B cell (primary cell): ENCODE data around the gene UACA. TPM values are rescaled to one million over a fixed set of nuclear protein-coding genes. Genes with fewer than 3 reads are reported as not detected.

ENCODE experiments used
- ATAC-seq: fragments of 200-7000 bp; cut with Tn5 transposase; one replicate; pipeline ENCODE4 v1.10.0; 2021; ENCODE audit warnings: low read depth, mild to moderate bottlenecking, moderate number of reproducible peaks, moderate library complexity
- CTCF ChIA-PET: fragments of 350-600 bp; sonication (Branson Sonifier 250); formaldehyde crosslinking; loops from one replicate; lab custom pipeline; 2021; ENCODE audit warnings: antibody characterized with exemption, inconsistent platforms; lab: Charles Lee
- POLR2A ChIA-PET: fragments of 350-600 bp; sonication (Branson Sonifier 250); formaldehyde crosslinking; loops from one replicate; lab custom pipeline; 2021; ENCODE audit warnings: antibody characterized with exemption; lab: Charles Lee
- DNase-seq: peaks from one replicate; pipeline ENCODE4 v3.0.0; 2013
- H2AFZ ChIP-seq: 2 replicates; pipeline ENCODE4 v1.6.1; 2012; ENCODE audit warnings: mild to moderate bottlenecking, low read depth, low read length; ENCODE audit not compliant: insufficient read depth, poor library complexity, severe bottlenecking
- H3K27ac ChIP-seq, 2 donors: 1 replicate in 1 of 2; 2 replicates in 1 of 2; pipeline ENCODE4 v1.5.1; 2012 to 2013; ENCODE audit warnings: low read length in 2 of 2, mild to moderate bottlenecking in 2 of 2, moderate library complexity in 1 of 2
- H3K27me3 ChIP-seq, 4 experiments: fragments of 200-600 bp in 1 of 4; sonication (generic) in 1 of 4; replicated peaks in 1 of 4; 1 replicate in 2 of 4; 2 replicates in 2 of 4; pipeline versions ENCODE4 v1.6.1 to v1.7.0; 2013 to 2016; ENCODE audit warnings: low read length in 3 of 4, mild to moderate bottlenecking in 2 of 4, mixed read lengths in 1 of 4, moderate library complexity in 1 of 4; ENCODE audit not compliant: insufficient read depth in 4 of 4, control insufficient read depth in 3 of 4; ENCODE audit errors: control extremely low read depth in 1 of 4
- H3K36me3 ChIP-seq, 2 experiments: replicated peaks in 1 of 2; 1 replicate in 1 of 2; 2 replicates in 1 of 2; pipeline versions ENCODE4 v1.6.1 to v1.7.1; 2013; ENCODE audit warnings: low read length in 1 of 2; ENCODE audit not compliant: insufficient read depth in 2 of 2, control insufficient read depth in 1 of 2; ENCODE audit errors: control extremely low read depth in 1 of 2, extremely low read depth in 1 of 2
- H3K4me1 ChIP-seq, 2 donors: fragments of 200-600 bp in 1 of 2; sonication (generic) in 1 of 2; 1 replicate in 1 of 2; 2 replicates in 1 of 2; pipeline versions ENCODE4 v1.5.1 to v1.6.1; 2013 to 2017; ENCODE audit warnings: low read length in 2 of 2; ENCODE audit not compliant: control insufficient read depth in 2 of 2, insufficient read depth in 2 of 2
- H3K4me2 ChIP-seq: replicated peaks from 2 replicates; pipeline ENCODE3; 2012; ENCODE audit warnings: mild to moderate bottlenecking, low read depth, low read length; ENCODE audit not compliant: poor library complexity, severe bottlenecking
- H3K4me3 ChIP-seq, 5 experiments: fragments of 200-600 bp in 1 of 5; sonication (generic) in 1 of 5; 1 replicate in 3 of 5; 2 replicates in 2 of 5; pipeline versions ENCODE4 v1.5.1 to v1.7.0; 2011 to 2016; ENCODE audit warnings: low read length in 4 of 5, mild to moderate bottlenecking in 4 of 5, low read depth in 2 of 5, control low read depth in 1 of 5, moderate library complexity in 1 of 5; ENCODE audit not compliant: insufficient read depth in 1 of 5; ENCODE audit errors: control extremely low read depth in 1 of 5, extremely low read depth in 1 of 5
- H3K79me2 ChIP-seq: fragments of 200-600 bp; sonication (generic); one replicate; pipeline ENCODE4 v1.6.0; 2016; ENCODE audit warnings: low read length; ENCODE audit not compliant: control insufficient read depth, insufficient read depth
- H3K9ac ChIP-seq: fragments of 200-600 bp; sonication (generic); 2 replicates; pipeline ENCODE4 v1.6.1; 2017; ENCODE audit warnings: mild to moderate bottlenecking, low read length, moderate library complexity
- H3K9me3 ChIP-seq, 3 donors: one replicate each; pipeline versions ENCODE4 v1.6.1 to v1.7.1; 2013; ENCODE audit warnings: low read length in 2 of 3; ENCODE audit not compliant: control insufficient read depth in 2 of 3, insufficient read depth in 1 of 3; ENCODE audit errors: control extremely low read depth in 1 of 3
- H4K20me1 ChIP-seq: 2 replicates; pipeline ENCODE4 v1.6.0; 2012; ENCODE audit warnings: mild to moderate bottlenecking, low read length; ENCODE audit not compliant: insufficient read depth, control insufficient read depth, poor library complexity, severe bottlenecking
- H3K27ac Mint-ChIP-seq: one replicate; pipeline ENCODE4 v1.8.0; 2021; ENCODE audit warnings: mixed read lengths
- H3K27me3 Mint-ChIP-seq: one replicate; pipeline ENCODE4 v1.8.0; 2021; ENCODE audit warnings: mixed read lengths
- H3K4me1 Mint-ChIP-seq: one replicate; pipeline ENCODE4 v1.8.0; 2021; ENCODE audit warnings: mixed read lengths
- H3K4me3 Mint-ChIP-seq: one replicate; pipeline ENCODE4 v1.8.0; 2021; ENCODE audit warnings: mixed read lengths
- H3K9me3 Mint-ChIP-seq: one replicate; pipeline ENCODE4 v1.8.0; 2022; ENCODE audit warnings: mixed read lengths; ENCODE audit not compliant: insufficient read depth
- EZH2 ChIP-seq: IDR thresholded peaks from 2 replicates; pipeline ENCODE4 v1.6.1; 2012; ENCODE audit warnings: borderline replicate concordance, low read depth, mild to moderate bottlenecking, moderate library complexity, low read length; ENCODE audit not compliant: insufficient read depth, poor library complexity, severe bottlenecking
- WGBS: methylation state at CpG from one replicate; pipeline ENCODE4 v1.1.5; 2013; ENCODE audit warnings: missing lambda C conversion rate; ENCODE audit not compliant: insufficient coverage; 5-methylcytosine and 5-hydroxymethylcytosine counted together
- intact Hi-C: fragments of 100-400 bp; cut with micrococcal nuclease; formaldehyde crosslinking; loops from one replicate; pipeline ENCODE4 v1.10.0; 2022
- polyA plus RNA-seq: library from polyadenylated mRNA; depleted of rRNA; stranded (reverse); fragments of >200 nt; gene quantifications from 2 replicates; pipeline ENCODE4 v1.2.3, GENCODE V29; 2012
- total RNA-seq, 2 donors: library from RNA; stranded (reverse); fragments of 120-200 nt in 1 of 2; gene quantifications; 1 replicate in 1 of 2; 2 replicates in 1 of 2; pipeline versions ENCODE4 v1.2.3 to v1.2.4, GENCODE V29; 2013 to 2022
- TF ChIP-seq, protein P1 (sequence below): fragments of 200-600 bp; IDR thresholded peaks from one replicate; pipeline ENCODE4 v1.8.0; 2022; ENCODE audit warnings: antibody characterized with exemption, mild to moderate bottlenecking

UACA gene
- total and polyA plus RNA-seq, 2 donors (not counting 1 experiment from before 2014, with no cell fraction given) = 2.7 to 3.3 TPM

GRCh38 chr15:70632491-70633102, 130.8 kb downstream of the UACA start:
- Histone ChIP-seq H3K4me2 (no peak overlapping the region), H4K20me1 (no peaks in the 10 kb centered on the region), H3K27me3 (peaks cover 0 to 13% (median 0%) of the 10 kb centered on the region in 4 experiments), H2AFZ (no peak overlapping the region), H3K36me3 (no peaks in the 10 kb centered on the region), H3K9ac (no peak overlapping the region), H3K9me3 (no peaks in the 10 kb centered on the region), H3K79me2 (no peaks in the 10 kb centered on the region), H3K27ac (no peak overlapping the region), H3K4me3 (no peak overlapping the region), H3K4me1 (no peaks in the 10 kb centered on the region)
- Mint-ChIP-seq H3K4me3 (no peak overlapping the region), H3K9me3 (no peaks in the 10 kb centered on the region), H3K27me3 (peaks cover 70% of the 10 kb centered on the region), H3K27ac (no peak overlapping the region), H3K4me1 (peaks cover 4% of the 10 kb centered on the region)
- TF ChIP-seq, protein P1, sequence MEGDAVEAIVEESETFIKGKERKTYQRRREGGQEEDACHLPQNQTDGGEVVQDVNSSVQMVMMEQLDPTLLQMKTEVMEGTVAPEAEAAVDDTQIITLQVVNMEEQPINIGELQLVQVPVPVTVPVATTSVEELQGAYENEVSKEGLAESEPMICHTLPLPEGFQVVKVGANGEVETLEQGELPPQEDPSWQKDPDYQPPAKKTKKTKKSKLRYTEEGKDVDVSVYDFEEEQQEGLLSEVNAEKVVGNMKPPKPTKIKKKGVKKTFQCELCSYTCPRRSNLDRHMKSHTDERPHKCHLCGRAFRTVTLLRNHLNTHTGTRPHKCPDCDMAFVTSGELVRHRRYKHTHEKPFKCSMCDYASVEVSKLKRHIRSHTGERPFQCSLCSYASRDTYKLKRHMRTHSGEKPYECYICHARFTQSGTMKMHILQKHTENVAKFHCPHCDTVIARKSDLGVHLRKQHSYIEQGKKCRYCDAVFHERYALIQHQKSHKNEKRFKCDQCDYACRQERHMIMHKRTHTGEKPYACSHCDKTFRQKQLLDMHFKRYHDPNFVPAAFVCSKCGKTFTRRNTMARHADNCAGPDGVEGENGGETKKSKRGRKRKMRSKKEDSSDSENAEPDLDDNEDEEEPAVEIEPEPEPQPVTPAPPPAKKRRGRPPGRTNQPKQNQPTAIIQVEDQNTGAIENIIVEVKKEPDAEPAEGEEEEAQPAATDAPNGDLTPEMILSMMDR = no peak
- no peak for TF ChIP-seq EZH2
- ATAC-seq (no peak), DNase-seq (no peak)
- POLR2A ChIA-PET = no interaction called here
- WGBS = 85% methylated on average over 4 of the region's 5 CpGs
- CTCF ChIA-PET = interaction anchor here (0.5 kb wide), 1 partner anchor 1098 kb away, joined by 4 read pairs; no protein-coding TSS in a partner anchor
- intact Hi-C loops = no loop called here

GRCh38 chr15:70632079-70632478, 131.3 kb downstream of the UACA start:
- ATAC-seq (no peak), DNase-seq (no peak)
- no peaks in the 10 kb centered on the region for H3K4me1 ChIP-seq
- no peak overlapping the region for H3K4me3 ChIP-seq
- no peaks in the 10 kb centered on the region for H3K9me3 ChIP-seq
- no peak overlapping the region for H3K9ac ChIP-seq
- TF ChIP-seq, protein P1 = no peak
- no peak for TF ChIP-seq EZH2
- H3K79me2 ChIP-seq = no peaks in the 10 kb centered on the region
- no peaks in the 10 kb centered on the region for H3K36me3 ChIP-seq
- peaks cover 0 to 13% (median 0%) of the 10 kb centered on the region in 4 experiments for H3K27me3 ChIP-seq
- no peak overlapping the region for H2AFZ ChIP-seq
- H3K27me3 Mint-ChIP-seq = peaks cover 72% of the 10 kb centered on the region
- H3K27ac Mint-ChIP-seq = no peak overlapping the region
- H3K9me3 Mint-ChIP-seq = no peaks in the 10 kb centered on the region
- 80% methylated on average over 4 of the region's 4 CpGs for WGBS
- ChIA-PET CTCF (interaction anchor here (0.5 kb wide), 1 partner anchor 1097 kb away, joined by 4 read pairs; no protein-coding TSS in a partner anchor), POLR2A (no interaction called here)
- intact Hi-C loops = no loop called here
- H3K27ac ChIP-seq = no peak overlapping the region
- no peaks in the 10 kb centered on the region for H4K20me1 ChIP-seq
- no peak overlapping the region for H3K4me3 Mint-ChIP-seq
- H3K4me1 Mint-ChIP-seq = peaks cover 4% of the 10 kb centered on the region
- H3K4me2 ChIP-seq = no peak overlapping the region
